Effector memory CD4-positive, alpha-beta T cell (primary cell): Measurements from ENCODE around the gene BBS9.
"Not testable (repeated sequence)": the region's sequence is repeated elsewhere in the genome, so short reads cannot be mapped to it uniquely, and the experiment has no call there.

Experiments used
- DNase-seq, 3 donors: peaks; one replicate each; pipeline ENCODE4 v3.0.0-alpha.2; 2020
- H3K27ac ChIP-seq: 2 replicates; pipeline ENCODE4 v1.7.0; 2013; ENCODE audit warnings: mild to moderate bottlenecking, low read length, moderate library complexity; ENCODE audit not compliant: insufficient read depth, poor library complexity, severe bottlenecking
- H3K27me3 ChIP-seq: replicated peaks from 2 replicates; pipeline ENCODE4 v1.7.0; 2013; ENCODE audit warnings: mild to moderate bottlenecking, low read length; ENCODE audit not compliant: insufficient read depth, control insufficient read depth, poor library complexity, severe bottlenecking
- H3K36me3 ChIP-seq: 2 replicates; pipeline ENCODE4 v1.7.0; 2013; ENCODE audit warnings: mild to moderate bottlenecking, low read length, moderate library complexity; ENCODE audit not compliant: control insufficient read depth, insufficient read depth
- H3K4me1 ChIP-seq: 2 replicates; pipeline ENCODE4 v1.7.0; 2013; ENCODE audit warnings: low read length, mild to moderate bottlenecking; ENCODE audit not compliant: control insufficient read depth, insufficient read depth, poor library complexity, severe bottlenecking
- H3K4me3 ChIP-seq: 2 replicates; pipeline ENCODE4 v1.7.0; 2013; ENCODE audit warnings: low read length, low read depth, mild to moderate bottlenecking; ENCODE audit not compliant: insufficient read depth, poor library complexity, severe bottlenecking
- H3K9me3 ChIP-seq: 2 replicates; pipeline ENCODE4 v1.7.0; 2013; ENCODE audit warnings: mild to moderate bottlenecking, low read length, moderate library complexity; ENCODE audit not compliant: control insufficient read depth

BBS9 gene

DNA sequence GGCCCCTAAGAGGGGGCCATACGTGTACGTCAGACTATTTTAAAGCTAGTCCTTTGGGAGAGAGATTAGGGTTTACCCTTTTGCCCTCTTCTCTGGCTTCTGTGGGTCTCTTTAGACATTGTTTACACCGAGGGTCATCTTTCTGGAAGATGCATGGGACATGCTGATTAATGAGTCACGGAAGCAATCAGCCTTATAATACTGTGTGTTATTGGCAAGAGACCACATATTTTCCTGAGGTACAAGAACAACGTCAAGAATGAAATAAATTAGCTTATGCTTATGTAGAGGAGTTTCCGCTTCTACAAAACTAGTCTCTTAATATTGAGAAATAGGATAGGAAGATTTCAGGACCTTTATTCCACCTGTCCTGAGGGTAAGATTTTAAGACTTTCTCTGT lies 327.7 kb downstream of the BBS9 start:
- Histone ChIP-seq H3K27me3 (no peaks in the 10 kb centered on the region), H3K9me3 (no peaks in the 10 kb centered on the region), H3K4me1 (no peaks in the 10 kb centered on the region), H3K36me3 (no peaks in the 10 kb centered on the region), H3K4me3 (no peak overlapping the region), H3K27ac (no peak overlapping the region)
- DNase-seq: no peak

DNA sequence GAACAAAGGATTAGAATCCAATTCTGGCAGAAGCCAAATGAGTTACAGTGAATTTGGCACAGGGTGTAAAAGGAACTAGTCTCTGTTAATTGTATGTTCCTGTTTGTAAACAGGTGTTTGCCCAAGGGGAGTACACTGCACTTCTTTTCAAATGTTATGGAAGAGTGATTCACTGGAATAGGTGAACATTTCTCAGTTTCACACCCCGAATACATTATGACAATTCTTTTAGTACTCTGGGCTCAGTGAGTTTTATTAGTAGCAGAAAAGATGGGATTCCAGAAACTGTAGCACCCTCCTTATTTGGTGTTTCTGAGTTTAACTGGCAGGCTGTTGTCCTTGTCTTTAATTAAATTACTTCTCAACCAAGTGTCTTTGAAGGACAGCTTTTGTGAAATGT lies 329.2 kb downstream of the BBS9 start:
- DNase-seq: no peak
- H3K4me1 ChIP-seq: no peaks in the 10 kb centered on the region
- H3K36me3 ChIP-seq: no peaks in the 10 kb centered on the region
- H3K27me3 ChIP-seq: no peaks in the 10 kb centered on the region
- no peak overlapping the region for H3K27ac ChIP-seq
- H3K9me3 ChIP-seq: no peaks in the 10 kb centered on the region
- H3K4me3 ChIP-seq: no peak overlapping the region

DNA sequence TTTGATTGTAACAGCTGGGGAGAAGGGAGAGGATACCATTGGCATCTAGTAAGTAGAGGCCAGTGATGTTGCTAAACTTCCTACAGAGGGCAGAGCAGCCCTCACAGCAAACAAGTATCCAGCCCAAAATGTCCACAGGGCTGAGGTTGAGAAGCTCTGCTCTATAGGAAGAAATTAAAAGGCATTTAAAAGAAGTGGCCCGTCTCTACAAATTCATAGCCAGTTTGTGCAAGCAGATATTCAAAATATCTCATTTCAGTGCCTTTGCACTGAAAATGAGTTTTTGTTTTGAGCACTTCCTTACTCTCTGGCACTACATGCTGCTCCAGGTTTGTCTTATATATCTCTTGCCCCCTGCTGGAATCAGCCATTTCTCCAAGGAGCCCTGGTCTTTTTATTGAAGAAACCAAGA lies 330.0 kb downstream of the BBS9 start:
- Histone ChIP-seq H3K27me3 (no peaks in the 10 kb centered on the region), H3K4me3 (no peak overlapping the region), H3K36me3 (no peaks in the 10 kb centered on the region), H3K27ac (no peak overlapping the region), H3K9me3 (no peaks in the 10 kb centered on the region), H3K4me1 (no peaks in the 10 kb centered on the region)
- DNase-seq: no peak

DNA sequence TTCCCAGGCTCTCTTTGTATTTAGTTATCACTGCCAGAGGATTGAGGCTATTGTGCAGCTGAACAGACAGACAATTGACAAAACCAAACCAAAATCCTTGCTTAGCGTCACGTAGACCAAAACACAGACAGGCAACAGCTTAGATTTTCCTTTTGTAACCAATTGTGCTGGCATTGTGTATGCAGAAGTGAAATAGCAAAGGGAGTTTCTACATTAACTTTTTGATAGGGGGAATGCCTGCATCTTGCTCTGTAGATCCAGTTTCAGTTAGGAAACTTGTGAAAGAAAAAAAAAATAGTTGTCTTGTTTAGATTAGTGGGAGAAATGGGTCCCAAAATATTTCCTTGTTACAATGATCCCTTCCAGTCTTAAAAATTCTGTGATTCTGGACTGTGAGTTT lies 333.8 kb downstream of the BBS9 start:
- no peaks in the 10 kb centered on the region for H3K9me3 ChIP-seq
- no peak overlapping the region for H3K4me3 ChIP-seq
- H3K27ac ChIP-seq: no peak overlapping the region
- no peak for DNase-seq
- H3K36me3 ChIP-seq: no peaks in the 10 kb centered on the region
- H3K27me3 ChIP-seq: no peaks in the 10 kb centered on the region
- no peaks in the 10 kb centered on the region for H3K4me1 ChIP-seq

DNA sequence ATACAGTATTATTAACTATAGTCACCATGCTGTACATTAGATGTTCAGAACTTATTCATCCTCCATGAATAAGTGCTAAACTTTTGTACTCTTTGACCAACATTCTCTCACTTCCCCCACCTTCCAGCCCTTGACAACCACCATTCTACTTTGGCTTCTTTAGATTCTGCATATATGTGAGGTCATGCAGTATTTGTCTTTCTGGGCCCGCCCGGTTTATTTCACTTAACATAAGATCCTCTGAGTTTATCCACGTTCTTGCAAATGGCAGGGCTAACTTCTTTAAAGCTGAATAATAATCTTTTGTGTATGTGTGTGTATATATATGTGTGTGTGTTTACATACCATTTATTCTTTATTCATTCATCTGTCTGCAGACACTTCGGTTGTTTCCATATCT lies 336.8 kb downstream of the BBS9 start:
- H3K4me1 ChIP-seq: no peaks in the 10 kb centered on the region
- no peaks in the 10 kb centered on the region for H3K27me3 ChIP-seq
- no peak overlapping the region for H3K27ac ChIP-seq
- H3K36me3 ChIP-seq: no peaks in the 10 kb centered on the region
- no peak for DNase-seq
- H3K4me3 ChIP-seq: no peak overlapping the region
- no peaks in the 10 kb centered on the region for H3K9me3 ChIP-seq

DNA sequence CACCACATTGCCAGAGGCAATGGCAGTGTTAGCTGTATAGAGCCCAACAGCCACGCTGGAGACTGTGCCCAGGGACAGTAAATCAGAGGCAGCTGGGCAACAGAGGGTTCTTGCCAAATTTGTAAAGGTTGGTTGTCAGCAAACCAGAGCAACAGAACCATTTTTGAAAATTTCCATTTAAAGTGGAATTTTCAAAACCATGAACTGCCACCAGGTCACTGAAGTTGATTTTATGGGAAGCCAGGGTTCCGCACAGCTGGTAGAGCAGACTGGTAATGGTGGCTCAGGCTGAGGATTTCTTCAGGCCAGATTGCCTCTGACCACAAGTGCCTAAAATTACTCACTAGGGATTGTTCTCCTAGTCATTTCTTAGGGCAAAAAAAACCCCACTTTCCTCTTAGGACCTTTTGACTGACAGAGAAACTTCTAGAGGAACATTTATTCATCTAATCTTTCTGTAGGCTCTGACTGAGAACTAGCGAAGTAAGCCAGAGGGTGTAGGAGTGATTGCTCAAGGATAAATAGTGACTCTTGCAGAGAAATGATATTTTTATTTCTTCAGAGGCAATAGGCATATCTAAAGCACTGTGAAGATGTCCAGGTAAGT lies 342.4 kb downstream of the BBS9 start:
- H3K4me3 ChIP-seq: no peak overlapping the region
- no peaks in the 10 kb centered on the region for H3K27me3 ChIP-seq
- no peak for DNase-seq
- H3K4me1 ChIP-seq: no peaks in the 10 kb centered on the region
- H3K9me3 ChIP-seq: no peaks in the 10 kb centered on the region
- no peak overlapping the region for H3K27ac ChIP-seq
- H3K36me3 ChIP-seq: no peaks in the 10 kb centered on the region

DNA sequence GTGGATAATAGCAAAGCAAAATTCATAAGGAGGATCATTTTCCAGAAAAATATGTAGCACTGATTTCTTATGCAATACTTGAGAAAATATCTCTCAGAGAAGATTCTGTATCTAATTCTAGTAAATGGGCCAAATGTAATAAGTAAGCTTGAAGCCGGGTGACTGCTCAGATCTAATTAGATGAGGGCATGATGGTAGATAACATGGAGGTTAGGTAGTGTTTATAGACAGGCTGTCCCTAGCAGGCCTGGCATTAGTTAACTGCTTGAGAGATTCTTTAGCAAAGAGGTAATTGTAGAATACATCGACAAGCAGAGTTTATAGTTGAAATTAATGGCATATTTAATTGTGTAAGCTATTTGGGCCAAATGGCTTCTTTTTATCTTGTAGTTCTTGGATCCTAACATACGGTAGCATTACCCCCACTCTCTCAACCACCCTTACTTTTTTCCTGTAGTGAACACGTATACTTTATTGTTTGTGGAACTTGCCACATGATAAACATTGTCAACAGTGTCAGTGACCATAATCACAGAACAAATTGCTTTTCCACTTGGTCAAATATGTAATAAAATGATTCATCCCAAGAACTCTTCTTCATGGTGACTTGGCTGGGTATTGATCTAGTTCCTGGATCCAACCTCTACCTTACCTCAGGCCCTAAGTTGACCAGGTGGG lies 343.1 kb downstream of the BBS9 start:
- H3K4me3 ChIP-seq: no peak overlapping the region
- no peaks in the 10 kb centered on the region for H3K27me3 ChIP-seq
- H3K27ac ChIP-seq: no peak overlapping the region
- no peak for DNase-seq
- H3K9me3 ChIP-seq: no peaks in the 10 kb centered on the region
- H3K4me1 ChIP-seq: no peaks in the 10 kb centered on the region
- no peaks in the 10 kb centered on the region for H3K36me3 ChIP-seq

DNA sequence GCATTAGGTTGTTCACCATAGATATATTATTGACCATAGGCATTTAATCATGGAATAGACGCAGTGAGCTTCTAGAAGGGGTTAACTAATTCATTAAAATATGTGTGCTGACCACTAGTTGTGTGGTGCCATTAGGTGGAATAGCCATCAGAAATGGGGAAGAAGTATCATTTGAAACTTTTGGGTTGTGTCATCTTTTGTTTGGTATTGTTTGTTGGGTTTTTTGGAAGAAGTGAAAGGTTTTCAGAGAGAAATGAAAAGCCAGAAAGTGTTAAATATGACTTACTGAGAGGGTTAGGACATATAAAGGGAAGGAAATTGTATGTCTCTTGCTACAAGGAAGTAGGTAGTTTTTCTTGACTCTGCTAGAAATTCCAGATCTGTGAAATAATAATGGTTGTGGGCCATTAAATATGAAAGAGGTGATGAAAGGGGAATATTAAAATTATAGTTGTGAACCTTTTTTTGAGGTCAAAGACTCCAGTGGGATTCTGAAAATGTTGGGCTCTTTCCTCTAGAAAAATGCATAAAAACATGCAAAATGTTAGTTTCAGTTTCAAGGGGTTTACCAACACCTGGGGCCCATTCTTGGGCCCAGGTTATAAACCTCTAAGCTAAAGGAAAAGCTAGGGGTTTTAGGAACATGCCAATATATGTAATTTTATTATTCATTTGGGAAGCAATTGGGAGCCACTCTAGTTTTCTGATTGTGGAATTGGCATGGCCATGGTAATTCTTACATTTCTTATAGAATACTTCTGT lies 348.5 kb downstream of the BBS9 start:
- DNase-seq: no peak
- Histone ChIP-seq H3K9me3 (no peaks in the 10 kb centered on the region), H3K36me3 (no peaks in the 10 kb centered on the region), H3K4me1 (no peaks in the 10 kb centered on the region), H3K27ac (no peak overlapping the region), H3K27me3 (no peaks in the 10 kb centered on the region), H3K4me3 (no peak overlapping the region)

DNA sequence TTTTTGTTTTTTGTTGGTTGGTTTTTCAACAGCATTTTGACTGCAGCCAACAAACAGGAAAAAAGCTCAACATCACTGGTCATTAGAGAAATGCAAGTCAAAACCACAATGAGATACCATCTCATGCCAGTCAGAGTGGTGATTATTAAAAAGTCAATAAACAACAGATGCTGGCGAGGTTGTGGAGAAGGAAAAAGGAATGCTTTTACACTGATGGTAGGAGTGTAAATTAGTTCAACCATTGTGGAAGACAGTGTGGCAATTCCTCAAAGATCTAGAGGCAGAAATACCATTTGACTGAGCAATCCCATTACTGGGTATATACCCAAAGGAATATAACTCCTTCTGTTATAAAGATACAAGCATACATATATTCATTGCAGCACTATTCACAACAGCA lies 355.1 kb downstream of the BBS9 start:
- not testable (repeated sequence) for DNase-seq, H3K4me1 ChIP-seq, H3K9me3 ChIP-seq, H3K36me3 ChIP-seq, H3K27ac ChIP-seq, H3K27me3 ChIP-seq, H3K4me3 ChIP-seq

DNA sequence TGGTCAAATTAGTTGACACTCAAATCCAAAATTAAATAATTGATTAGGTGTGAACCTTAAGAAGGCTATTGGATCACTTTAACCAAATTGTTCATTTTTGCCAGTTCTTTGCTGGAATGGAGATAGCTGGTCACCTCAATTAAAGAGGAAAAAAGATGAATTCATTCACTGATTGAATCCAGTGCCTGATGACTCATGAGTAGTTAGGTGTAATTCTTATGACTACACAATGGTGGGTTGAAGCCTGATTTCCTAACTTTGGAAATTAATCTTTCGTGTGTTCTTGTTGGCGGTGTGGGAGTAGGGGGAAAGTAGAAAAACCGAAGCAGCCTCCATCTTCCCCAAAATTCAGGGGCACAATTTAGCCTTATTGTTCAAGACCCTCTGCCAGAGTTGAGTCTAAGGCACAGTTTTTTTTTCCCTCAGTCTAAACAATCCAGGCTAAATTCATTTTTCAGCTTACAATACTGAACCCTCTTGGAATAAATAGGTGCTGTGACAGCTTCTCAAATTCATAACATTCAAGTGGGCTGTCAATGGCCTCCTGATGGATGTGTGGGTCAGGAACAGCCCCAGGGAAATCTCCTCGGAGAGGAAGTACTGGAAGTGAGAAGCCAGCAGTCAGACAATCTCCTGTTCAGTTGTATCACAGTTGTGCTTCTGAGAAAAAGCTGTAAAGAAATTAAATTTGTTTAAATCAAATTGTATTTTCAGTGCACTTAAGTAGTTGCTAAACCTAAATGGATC lies 356.6 kb downstream of the BBS9 start:
- Histone ChIP-seq H3K27me3 (no peaks in the 10 kb centered on the region), H3K9me3 (no peaks in the 10 kb centered on the region), H3K4me1 (no peaks in the 10 kb centered on the region), H3K4me3 (no peak overlapping the region), H3K27ac (no peak overlapping the region), H3K36me3 (no peaks in the 10 kb centered on the region)
- no peak for DNase-seq
